ENCODE data around the gene BPTF.
A peak's percentile ranks its signal among the peaks of the same experiment; 100 is the strongest.
"Not testable (repeated sequence)": the region's sequence is repeated elsewhere in the genome, so short reads cannot be mapped to it uniquely, and the experiment has no call there.

BPTF gene

DNA sequence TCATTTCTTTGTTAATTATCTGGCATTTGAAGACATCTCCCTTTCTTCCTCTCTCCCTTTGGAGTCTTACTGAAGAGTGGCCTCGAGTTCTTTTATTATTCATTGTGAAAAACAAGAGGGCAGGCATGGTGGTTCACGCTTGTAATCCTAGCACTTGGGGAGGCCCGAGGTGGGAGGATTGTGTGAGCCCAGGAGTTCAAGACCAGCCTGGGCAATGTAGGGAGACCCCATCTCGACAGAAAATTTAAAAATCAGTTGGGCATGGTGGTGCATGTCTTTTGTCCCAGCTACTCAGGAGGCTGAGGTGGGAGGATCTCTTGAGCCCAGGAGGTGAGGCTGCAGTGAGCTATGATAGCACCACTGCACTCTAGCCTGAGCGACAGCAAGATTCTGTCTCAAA, 20.1 kb downstream of the BPTF start:
- no peak for DNase-seq (ENCODE audit: low spot score)
- no peaks in the 10 kb centered on the region for H3K27me3 Mint-ChIP-seq (ENCODE audit: low read depth)
- H3K27ac Mint-ChIP-seq: no peak overlapping the region
- H3K9me3 Mint-ChIP-seq: no peaks in the 10 kb centered on the region
- H3K36me3 Mint-ChIP-seq (ENCODE audit: low read depth): peaks cover 15% of the 10 kb centered on the region
- H3K4me1 Mint-ChIP-seq (ENCODE audit: low read depth): peaks cover 23% of the 10 kb centered on the region
- no peak overlapping the region for H3K4me3 Mint-ChIP-seq

DNA sequence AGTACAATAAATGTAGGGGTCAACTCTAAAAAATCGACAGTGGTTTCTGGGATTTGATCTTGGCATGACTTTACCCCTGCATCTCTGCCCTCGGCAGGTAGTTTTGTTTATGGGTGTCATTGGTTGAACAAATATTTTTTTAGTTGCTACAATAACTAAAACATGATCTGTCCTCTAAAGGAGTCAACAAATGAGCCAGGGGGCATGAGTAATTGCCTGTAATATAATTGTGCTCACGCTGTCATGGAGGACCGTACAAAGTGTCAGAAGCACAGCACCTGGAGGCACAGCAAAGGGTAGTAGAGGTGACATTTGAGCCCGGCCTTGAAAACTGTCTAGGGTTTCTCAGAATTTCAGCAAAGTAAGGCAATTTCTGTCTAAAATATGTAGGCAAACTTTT, 22.9 kb downstream of the BPTF start:
- Mint-ChIP-seq H3K36me3 (ENCODE audit: low read depth) (peaks cover 16% of the 10 kb centered on the region), H3K4me1 (ENCODE audit: low read depth) (peaks cover 24% of the 10 kb centered on the region)
- not testable (repeated sequence) for H3K27me3 Mint-ChIP-seq (ENCODE audit: low read depth); H3K4me3 Mint-ChIP-seq; H3K9me3 Mint-ChIP-seq; DNase-seq (ENCODE audit: low spot score); H3K27ac Mint-ChIP-seq

- not testable (repeated sequence) for DNase-seq (ENCODE audit: low spot score); H3K9me3 Mint-ChIP-seq; H3K27me3 Mint-ChIP-seq (ENCODE audit: low read depth); H3K4me3 Mint-ChIP-seq
- H3K4me1 Mint-ChIP-seq (ENCODE audit: low read depth): peaks cover 24% of the 10 kb centered on the region
- peaks cover 17% of the 10 kb centered on the region for H3K36me3 Mint-ChIP-seq (ENCODE audit: low read depth)
- peak overlapping the region; percentile 49 for H3K27ac Mint-ChIP-seq
Measured at GRCh38 chr17:67848846-67849245, 23.5 kb downstream of the BPTF start.

DNA sequence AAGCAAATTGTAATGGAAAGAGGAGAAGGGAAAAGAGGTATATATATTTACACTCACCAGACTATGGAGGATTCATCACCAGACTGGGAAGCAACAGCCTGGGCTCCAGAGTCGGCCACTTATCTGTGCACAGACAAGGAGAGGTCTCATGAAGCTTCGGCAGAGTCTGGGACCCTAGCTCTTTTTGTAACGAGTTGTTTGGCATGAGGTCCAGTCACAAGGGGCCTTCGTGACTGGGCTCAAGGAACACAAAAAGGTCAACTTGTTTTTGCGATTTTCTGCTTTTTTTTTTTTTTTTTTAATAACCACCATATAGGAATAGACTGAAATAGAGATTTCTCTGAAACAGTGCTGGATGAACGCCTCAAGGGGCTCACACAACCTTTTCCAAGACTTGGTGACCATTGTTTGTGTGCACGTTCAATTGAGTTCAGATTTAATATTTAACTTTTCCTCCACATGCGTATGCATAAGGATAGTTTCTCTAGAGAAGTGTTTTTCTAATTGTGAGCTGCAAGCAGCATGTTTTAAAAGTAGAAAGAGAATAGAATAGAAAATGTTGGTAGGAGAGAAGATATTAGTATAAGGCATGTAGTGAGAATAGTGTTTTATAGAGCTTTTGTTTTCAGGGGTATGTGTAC, 25.8 kb downstream of the BPTF start:
- Mint-ChIP-seq H3K4me3 (no peak overlapping the region), H3K4me1 (ENCODE audit: low read depth) (peaks cover 38% of the 10 kb centered on the region), H3K9me3 (no peaks in the 10 kb centered on the region), H3K36me3 (ENCODE audit: low read depth) (peaks cover 32% of the 10 kb centered on the region), H3K27ac (no peak overlapping the region), H3K27me3 (ENCODE audit: low read depth) (no peaks in the 10 kb centered on the region)
- DNase-seq (ENCODE audit: low spot score): no peak

- Mint-ChIP-seq H3K9me3 (no peaks in the 10 kb centered on the region), H3K4me3 (no peak overlapping the region), H3K27me3 (ENCODE audit: low read depth) (no peaks in the 10 kb centered on the region), H3K4me1 (ENCODE audit: low read depth) (peaks cover 40% of the 10 kb centered on the region), H3K27ac (no peak overlapping the region), H3K36me3 (ENCODE audit: low read depth) (peaks cover 31% of the 10 kb centered on the region)
- DNase-seq (ENCODE audit: low spot score): no peak
Measured at GRCh38 chr17:67853703-67854102, 28.4 kb downstream of the BPTF start.

DNA sequence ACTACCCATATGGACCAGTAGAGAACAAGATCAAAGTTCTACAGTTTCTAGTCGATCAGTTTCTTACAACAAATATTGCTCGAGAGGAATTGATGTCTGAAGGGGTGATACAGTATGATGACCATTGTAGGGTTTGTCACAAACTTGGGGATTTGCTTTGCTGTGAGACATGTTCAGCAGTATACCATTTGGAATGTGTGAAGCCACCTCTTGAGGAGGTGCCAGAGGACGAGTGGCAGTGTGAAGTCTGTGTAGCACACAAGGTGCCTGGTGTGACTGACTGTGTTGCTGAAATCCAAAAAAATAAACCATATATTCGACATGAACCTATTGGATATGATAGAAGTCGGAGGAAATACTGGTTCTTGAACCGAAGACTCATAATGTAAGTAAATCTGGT, 29.1 kb downstream of the BPTF start:
- H3K36me3 Mint-ChIP-seq (ENCODE audit: low read depth): peaks cover 27% of the 10 kb centered on the region
- DNase-seq (ENCODE audit: low spot score): no peak
- no peak overlapping the region for H3K27ac Mint-ChIP-seq
- no peaks in the 10 kb centered on the region for H3K9me3 Mint-ChIP-seq
- peak overlapping the region; percentile 14 for H3K4me3 Mint-ChIP-seq
- peaks cover 36% of the 10 kb centered on the region for H3K4me1 Mint-ChIP-seq (ENCODE audit: low read depth)
- H3K27me3 Mint-ChIP-seq (ENCODE audit: low read depth): no peaks in the 10 kb centered on the region

GRCh38 chr17:67855504-67856324, 30.4 kb downstream of the BPTF start:
- H3K27me3 Mint-ChIP-seq (ENCODE audit: low read depth): no peaks in the 10 kb centered on the region
- H3K4me3 Mint-ChIP-seq: peak overlapping the region; percentile 62
- no peak for DNase-seq (ENCODE audit: low spot score)
- H3K9me3 Mint-ChIP-seq: no peaks in the 10 kb centered on the region
- peaks cover 39% of the 10 kb centered on the region for H3K4me1 Mint-ChIP-seq (ENCODE audit: low read depth)
- H3K27ac Mint-ChIP-seq: peak overlapping the region; percentile 71
- H3K36me3 Mint-ChIP-seq (ENCODE audit: low read depth): peaks cover 25% of the 10 kb centered on the region

- peaks cover 26% of the 10 kb centered on the region for H3K36me3 Mint-ChIP-seq (ENCODE audit: low read depth)
- H3K27me3 Mint-ChIP-seq (ENCODE audit: low read depth); DNase-seq (ENCODE audit: low spot score); H3K9me3 Mint-ChIP-seq: not testable (repeated sequence)
- peaks cover 38% of the 10 kb centered on the region for H3K4me1 Mint-ChIP-seq (ENCODE audit: low read depth)
- H3K27ac Mint-ChIP-seq: peak overlapping the region; percentile 71
- H3K4me3 Mint-ChIP-seq: peak overlapping the region; percentile 62
Measured at GRCh38 chr17:67856402-67856801, 31.1 kb downstream of the BPTF start.

DNA sequence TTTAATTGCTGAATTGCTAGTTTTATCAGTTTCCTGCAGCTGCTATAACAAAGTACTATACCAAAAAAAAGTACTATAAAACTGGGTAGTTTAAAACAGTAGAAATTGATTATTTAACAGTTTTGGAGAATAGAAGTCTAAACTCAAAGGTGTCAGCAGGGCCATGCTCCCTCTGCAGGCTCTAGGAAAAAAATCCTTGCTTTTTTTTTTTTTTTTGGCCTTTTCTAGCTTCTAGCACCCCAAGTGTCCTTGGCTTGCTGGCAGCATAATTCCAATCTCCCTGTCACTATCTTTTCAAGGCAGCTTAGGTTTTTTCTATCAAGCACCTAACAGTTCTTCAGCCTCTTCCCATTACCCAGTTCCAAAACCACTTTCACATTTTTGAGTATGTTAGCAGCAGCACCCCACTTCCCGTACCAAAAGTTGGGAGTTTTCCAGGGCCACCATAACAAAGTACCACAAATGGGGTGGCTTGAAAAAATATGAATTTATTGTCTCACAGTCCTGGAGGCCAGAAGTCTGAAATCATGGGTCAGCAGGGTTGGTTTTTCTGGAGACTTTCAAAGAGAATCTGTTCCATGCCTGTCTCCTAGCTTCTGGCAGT, 37.4 kb downstream of the BPTF start:
- Mint-ChIP-seq H3K36me3 (ENCODE audit: low read depth) (peaks cover 18% of the 10 kb centered on the region), H3K27me3 (ENCODE audit: low read depth) (no peaks in the 10 kb centered on the region), H3K4me3 (peak overlapping the region; percentile 6), H3K9me3 (no peaks in the 10 kb centered on the region), H3K27ac (no peak overlapping the region), H3K4me1 (ENCODE audit: low read depth) (peaks cover 36% of the 10 kb centered on the region)
- DNase-seq (ENCODE audit: low spot score): no peak

- H3K4me3 Mint-ChIP-seq: peak overlapping the region; percentile 21
- peak overlapping the region; percentile 83 for H3K27ac Mint-ChIP-seq
- peaks cover 36% of the 10 kb centered on the region for H3K4me1 Mint-ChIP-seq (ENCODE audit: low read depth)
- H3K9me3 Mint-ChIP-seq: no peaks in the 10 kb centered on the region
- no peak for DNase-seq (ENCODE audit: low spot score)
- H3K36me3 Mint-ChIP-seq (ENCODE audit: low read depth): peaks cover 19% of the 10 kb centered on the region
- no peaks in the 10 kb centered on the region for H3K27me3 Mint-ChIP-seq (ENCODE audit: low read depth)
Measured at GRCh38 chr17:67863624-67864247, 38.4 kb downstream of the BPTF start.

- H3K27me3 Mint-ChIP-seq (ENCODE audit: low read depth): no peaks in the 10 kb centered on the region
- H3K4me3 Mint-ChIP-seq: no peak overlapping the region
- peaks cover 22% of the 10 kb centered on the region for H3K36me3 Mint-ChIP-seq (ENCODE audit: low read depth)
- peaks cover 32% of the 10 kb centered on the region for H3K4me1 Mint-ChIP-seq (ENCODE audit: low read depth)
- no peak for DNase-seq (ENCODE audit: low spot score)
- no peak overlapping the region for H3K27ac Mint-ChIP-seq
- H3K9me3 Mint-ChIP-seq: no peaks in the 10 kb centered on the region
Measured at GRCh38 chr17:67865438-67865837, 40.1 kb downstream of the BPTF start.

- Mint-ChIP-seq H3K27me3 (ENCODE audit: low read depth) (no peaks in the 10 kb centered on the region), H3K4me3 (peak overlapping the region; percentile 24), H3K27ac (peak overlapping the region; percentile 69), H3K9me3 (no peaks in the 10 kb centered on the region), H3K4me1 (ENCODE audit: low read depth) (peaks cover 27% of the 10 kb centered on the region), H3K36me3 (ENCODE audit: low read depth) (peaks cover 22% of the 10 kb centered on the region)
- no peak for DNase-seq (ENCODE audit: low spot score)
Measured at GRCh38 chr17:67867591-67867990, 42.3 kb downstream of the BPTF start.

GRCh38 chr17:67868176-67868575, 42.9 kb downstream of the BPTF start:
- Mint-ChIP-seq H3K4me1 (ENCODE audit: low read depth) (peaks cover 24% of the 10 kb centered on the region), H3K27ac (no peak overlapping the region), H3K36me3 (ENCODE audit: low read depth) (peaks cover 20% of the 10 kb centered on the region), H3K9me3 (no peaks in the 10 kb centered on the region), H3K4me3 (no peak overlapping the region), H3K27me3 (ENCODE audit: low read depth) (no peaks in the 10 kb centered on the region)
- DNase-seq (ENCODE audit: low spot score): no peak

GRCh38 chr17:67879662-67880061, 54.4 kb downstream of the BPTF start:
- no peaks in the 10 kb centered on the region for H3K27me3 Mint-ChIP-seq (ENCODE audit: low read depth)
- no peak overlapping the region for H3K4me3 Mint-ChIP-seq
- peaks cover 28% of the 10 kb centered on the region for H3K36me3 Mint-ChIP-seq (ENCODE audit: low read depth)
- H3K27ac Mint-ChIP-seq: no peak overlapping the region
- H3K4me1 Mint-ChIP-seq (ENCODE audit: low read depth): peaks cover 3% of the 10 kb centered on the region
- DNase-seq (ENCODE audit: low spot score): no peak
- H3K9me3 Mint-ChIP-seq: no peaks in the 10 kb centered on the region
